ENCODE data around the gene FANCI. TPM values are rescaled to one million over a fixed set of nuclear protein-coding genes. Genes with fewer than 3 reads are reported as not detected.

The FANCI gene
- total RNA-seq, 4 donors from 2014 or later: 5.0 to 32.3 (median 15.0) TPM

- no peaks in the 10 kb centered on the region for H3K9me3 ChIP-seq
- H3K27ac ChIP-seq: no peak overlapping the region
- peaks cover 36 to 79% (median 45%) of the 10 kb centered on the region in 3 donors for H3K4me1 ChIP-seq
- TF ChIP-seq POLR2A (IDR thresholded peaks at IDR 0.05) (no peak), CTCF (IDR thresholded peaks at IDR 0.05) (no peak)
- H3K36me3 ChIP-seq: peaks cover 40 to 78% (median 48%) of the 10 kb centered on the region in 3 donors
- DNase-seq: no peak
- H3K27me3 ChIP-seq: no peaks in the 10 kb centered on the region
- 69 to 73% methylated on average over 7 of the region's 7 CpGs for WGBS, 2 donors
- intact Hi-C loops (cut with DNase I): no loop called here
- H3K4me3 ChIP-seq: no peak overlapping the region
Measured at GRCh38 chr15:89330881-89331595, 87.3 kb downstream of the FANCI start.

- DNase-seq: no peak
- no peaks in the 10 kb centered on the region for H3K9me3 ChIP-seq
- WGBS, 2 donors: 31 to 37% methylated on average over 8 to 10 of the region's 10 CpGs
- no peak overlapping the region for H3K27ac ChIP-seq
- TF ChIP-seq CTCF (IDR thresholded peaks at IDR 0.05) (peak in 1 of 6 experiments; percentile 10), POLR2A (IDR thresholded peaks at IDR 0.05) (no peak)
- H3K4me3 ChIP-seq: peak overlapping the region in 2 of 4 donors; percentile 77 to 93
- H3K36me3 ChIP-seq: peaks cover 28 to 63% (median 34%) of the 10 kb centered on the region in 3 donors
- no peaks in the 10 kb centered on the region for H3K27me3 ChIP-seq
- H3K4me1 ChIP-seq: peaks cover 36 to 72% (median 46%) of the 10 kb centered on the region in 3 donors
- intact Hi-C loops (cut with DNase I): no loop called here
Measured at GRCh38 chr15:89332446-89332845, 88.7 kb downstream of the FANCI start.

GRCh38 chr15:89333011-89333860, 89.5 kb downstream of the FANCI start:
- no peaks in the 10 kb centered on the region for H3K9me3 ChIP-seq
- H3K27ac ChIP-seq: peak overlapping the region in 3 of 4 donors; percentile 95 to 97 (median 97)
- no peak for TF ChIP-seq CTCF (IDR thresholded peaks at IDR 0.05)
- no peak for TF ChIP-seq POLR2A (IDR thresholded peaks at IDR 0.05)
- H3K4me3 ChIP-seq: peak overlapping the region; percentile 77 to 98 (median 92)
- H3K27me3 ChIP-seq: no peaks in the 10 kb centered on the region
- peaks cover 25 to 56% (median 31%) of the 10 kb centered on the region in 3 donors for H3K36me3 ChIP-seq
- peaks cover 36 to 70% (median 46%) of the 10 kb centered on the region in 3 donors for H3K4me1 ChIP-seq
- intact Hi-C loops (cut with DNase I): no loop called here
- 0 to 73% methylated on average over 1 to 6 of the region's 57 CpGs for WGBS, 2 donors
- no peak for DNase-seq

- no peaks in the 10 kb centered on the region for H3K27me3 ChIP-seq
- WGBS, 2 donors: 1 to 3% methylated on average over 5 to 11 of the region's 43 CpGs
- H3K9me3 ChIP-seq: no peaks in the 10 kb centered on the region
- H3K36me3 ChIP-seq: peaks cover 18 to 48% (median 23%) of the 10 kb centered on the region in 3 donors
- H3K4me1 ChIP-seq: peaks cover 35 to 62% (median 46%) of the 10 kb centered on the region in 3 donors
- intact Hi-C loops (cut with DNase I): no loop called here
- H3K4me3 ChIP-seq: peak overlapping the region; percentile 77 to 98 (median 92)
- DNase-seq: no peak
- TF ChIP-seq CTCF (IDR thresholded peaks at IDR 0.05): no peak
- TF ChIP-seq POLR2A (IDR thresholded peaks at IDR 0.05): no peak
- peak overlapping the region; percentile 95 to 97 (median 96) for H3K27ac ChIP-seq
Measured at GRCh38 chr15:89333959-89334509, 90.3 kb downstream of the FANCI start.
